ENCODE results near the gene SLC35G6.
"Not testable (repeated sequence)": the region's sequence is repeated elsewhere in the genome, so short reads cannot be mapped to it uniquely, and the experiment has no call there.

The SLC35G6 gene

DNA sequence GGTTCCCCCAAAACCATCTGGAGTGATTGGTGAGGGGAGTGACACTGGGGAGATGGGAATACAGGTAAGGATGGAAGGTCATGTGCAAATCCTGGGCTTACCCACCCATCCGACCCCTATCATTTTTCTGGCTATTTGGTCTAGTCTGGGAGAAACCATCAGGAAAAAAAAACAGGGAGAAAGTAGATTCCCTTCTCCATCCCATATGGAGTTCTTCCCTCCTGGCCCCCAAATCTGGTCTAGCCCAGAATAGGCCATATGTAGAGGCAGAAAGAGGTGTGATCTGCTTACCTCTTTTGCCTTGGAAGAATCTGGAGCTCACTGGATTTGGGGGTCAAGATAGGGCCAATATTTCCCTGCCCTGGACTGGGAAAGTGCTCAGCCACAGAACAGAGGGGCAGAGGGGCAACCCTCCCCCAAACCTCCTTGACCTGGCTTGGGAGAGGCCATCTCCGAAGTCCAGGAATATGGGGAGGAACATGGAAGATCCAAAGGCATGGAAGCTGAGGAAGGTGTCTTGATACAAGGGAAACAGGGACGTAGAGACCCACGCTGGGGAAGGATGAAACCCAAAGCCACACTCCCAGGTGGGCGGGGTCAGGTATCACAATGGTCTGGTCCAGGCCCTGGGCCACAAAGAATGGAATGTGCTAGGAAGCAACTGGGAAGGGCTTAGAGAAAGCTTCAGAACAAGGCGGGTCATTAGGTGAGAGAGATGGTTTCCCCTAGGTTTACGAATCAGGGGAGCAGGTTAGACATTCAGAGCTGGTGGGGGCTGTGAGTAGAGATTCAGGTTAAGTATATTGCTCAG lies 20.2 kb upstream of the SLC35G6 start:
- no peak for DNase-seq

DNA sequence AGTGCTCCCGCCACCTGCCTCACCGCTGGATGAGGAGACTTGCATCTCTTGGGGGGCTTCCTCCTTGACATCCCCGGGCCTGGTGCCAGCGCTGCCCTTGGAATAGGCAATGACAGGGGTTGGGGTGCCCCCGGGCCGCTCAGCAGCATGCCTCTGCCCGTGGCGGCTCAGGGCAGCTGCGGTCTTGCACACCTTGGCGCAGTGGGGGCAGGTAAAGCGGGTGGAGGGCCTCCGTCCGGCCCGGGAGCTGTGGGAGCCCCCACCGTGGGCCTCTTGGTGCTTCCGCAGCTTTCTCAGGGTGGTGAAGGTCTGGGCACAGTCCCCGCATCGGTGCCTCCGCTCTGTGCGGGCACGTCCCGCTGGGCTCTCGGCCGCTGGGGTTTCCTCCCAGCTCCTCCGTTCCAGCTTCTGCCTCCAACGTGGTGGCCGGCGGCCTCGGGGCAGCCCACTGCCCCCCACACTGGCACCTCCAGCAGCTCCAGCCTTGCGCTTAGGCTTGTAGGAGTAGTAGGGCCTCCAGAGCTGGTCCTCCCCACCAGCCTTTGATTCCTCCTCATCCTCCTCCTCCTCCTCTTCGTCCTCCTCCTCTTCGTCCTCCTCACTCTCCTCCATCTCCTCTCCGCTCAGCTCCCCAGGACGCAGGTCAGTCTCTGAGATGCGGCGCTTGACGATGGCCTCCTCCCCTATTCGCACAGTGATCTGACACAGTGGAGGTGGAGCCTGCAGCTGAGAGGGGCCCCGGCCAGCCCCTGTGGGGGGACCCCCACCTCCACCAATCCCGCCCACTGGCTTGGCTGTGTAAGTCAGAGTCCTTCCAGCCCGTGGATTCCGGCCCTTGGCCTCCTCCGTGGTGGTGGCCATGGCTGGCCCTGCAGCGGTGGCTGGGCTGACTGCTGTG lies 18.5 kb upstream of the SLC35G6 start:
- DNase-seq: no peak

DNA sequence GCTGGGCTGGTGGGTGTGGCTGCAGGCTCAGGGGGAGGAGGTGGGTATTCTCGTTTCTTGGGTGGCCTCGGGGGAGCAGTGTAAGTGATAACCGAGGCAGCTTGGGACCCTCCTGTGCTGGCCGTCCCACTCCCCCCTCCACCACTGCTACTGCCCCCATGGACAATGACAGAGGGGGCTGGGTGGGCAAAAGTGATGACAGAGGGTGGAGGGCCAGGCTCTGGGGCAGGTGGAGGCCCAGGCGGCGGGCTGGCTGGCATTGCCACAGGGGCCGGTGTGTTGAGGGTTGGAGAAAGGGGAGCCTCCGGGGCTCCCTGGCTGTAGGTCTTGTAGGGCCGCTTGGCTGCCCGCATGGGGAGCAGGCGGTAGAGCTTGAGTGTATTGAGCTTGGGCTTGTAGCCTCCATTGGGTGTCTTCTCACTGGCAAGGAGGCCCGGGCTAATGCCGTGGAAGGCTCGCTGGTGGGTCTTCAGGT lies 17.8 kb upstream of the SLC35G6 start:
- DNase-seq: no peak

DNA sequence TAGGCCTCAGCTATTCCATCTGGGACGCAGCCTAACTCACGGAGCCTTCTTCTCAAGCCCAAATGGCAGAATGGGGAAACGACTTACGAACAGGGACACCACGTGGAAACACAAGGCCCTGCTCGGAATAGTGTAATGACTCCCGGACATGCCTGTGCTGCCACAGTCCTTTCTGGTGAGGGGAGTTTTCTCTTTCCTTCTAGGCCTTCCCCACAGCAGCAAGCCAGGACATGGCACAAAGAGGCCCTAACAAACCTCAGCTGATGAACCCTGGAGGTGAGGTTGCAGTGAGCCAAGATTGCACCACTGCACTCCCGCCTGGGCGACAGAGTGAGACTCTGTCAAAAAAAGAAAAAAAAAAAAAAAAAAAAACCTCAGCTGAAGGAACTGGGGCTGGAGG lies 17.2 kb upstream of the SLC35G6 start:
- DNase-seq: no peak

DNA sequence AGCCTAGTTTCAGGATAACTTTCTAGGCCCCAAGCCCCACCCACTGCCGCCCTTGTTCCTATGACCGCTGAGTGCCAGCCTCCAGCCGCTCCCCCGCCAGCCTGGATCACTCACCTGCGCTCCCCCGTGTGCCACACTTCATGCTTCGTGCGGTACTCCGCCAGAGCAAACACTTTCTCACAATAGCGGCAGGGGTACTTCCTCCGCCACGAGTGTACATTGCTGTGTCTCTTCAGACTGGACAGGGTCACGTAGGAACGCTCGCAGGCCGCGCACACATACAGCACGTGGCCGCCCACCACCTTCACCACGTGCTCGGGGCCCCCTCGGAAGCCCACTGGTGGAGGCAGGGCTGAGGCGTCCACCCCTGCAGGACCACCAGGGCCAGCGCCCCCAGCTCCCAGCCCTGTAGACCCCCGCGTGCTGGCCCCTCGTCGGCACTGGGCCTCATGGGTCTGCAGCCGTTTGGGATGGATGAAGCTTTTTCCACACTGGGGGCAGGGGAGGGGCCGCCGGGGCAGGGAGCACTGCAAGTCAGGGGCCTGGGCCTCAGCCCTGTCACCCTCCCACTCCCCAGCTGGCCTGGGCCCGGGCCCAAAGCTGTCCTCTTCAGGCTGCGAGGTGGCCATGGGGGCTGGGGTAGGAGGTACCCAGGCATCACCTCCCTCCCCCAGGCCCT lies 15.5 kb upstream of the SLC35G6 start:
- DNase-seq: no peak

DNA sequence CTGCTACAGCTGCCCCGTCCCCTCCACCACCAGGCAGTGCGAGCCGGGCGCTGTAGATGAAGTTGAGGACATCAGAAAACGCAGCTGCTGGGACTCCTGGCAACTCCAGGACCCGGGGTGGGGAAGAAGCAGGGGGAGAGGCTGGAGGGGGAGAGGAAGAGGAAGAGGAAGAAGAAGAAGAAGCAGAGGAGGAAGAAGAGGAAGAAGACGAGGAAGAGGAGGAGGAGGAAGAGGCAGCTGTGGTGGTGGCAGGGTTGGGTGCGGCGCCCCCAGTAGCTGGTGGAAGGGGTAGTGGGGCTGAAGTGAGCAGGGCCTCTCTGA lies 15.0 kb upstream of the SLC35G6 start:
- DNase-seq: no peak

DNA sequence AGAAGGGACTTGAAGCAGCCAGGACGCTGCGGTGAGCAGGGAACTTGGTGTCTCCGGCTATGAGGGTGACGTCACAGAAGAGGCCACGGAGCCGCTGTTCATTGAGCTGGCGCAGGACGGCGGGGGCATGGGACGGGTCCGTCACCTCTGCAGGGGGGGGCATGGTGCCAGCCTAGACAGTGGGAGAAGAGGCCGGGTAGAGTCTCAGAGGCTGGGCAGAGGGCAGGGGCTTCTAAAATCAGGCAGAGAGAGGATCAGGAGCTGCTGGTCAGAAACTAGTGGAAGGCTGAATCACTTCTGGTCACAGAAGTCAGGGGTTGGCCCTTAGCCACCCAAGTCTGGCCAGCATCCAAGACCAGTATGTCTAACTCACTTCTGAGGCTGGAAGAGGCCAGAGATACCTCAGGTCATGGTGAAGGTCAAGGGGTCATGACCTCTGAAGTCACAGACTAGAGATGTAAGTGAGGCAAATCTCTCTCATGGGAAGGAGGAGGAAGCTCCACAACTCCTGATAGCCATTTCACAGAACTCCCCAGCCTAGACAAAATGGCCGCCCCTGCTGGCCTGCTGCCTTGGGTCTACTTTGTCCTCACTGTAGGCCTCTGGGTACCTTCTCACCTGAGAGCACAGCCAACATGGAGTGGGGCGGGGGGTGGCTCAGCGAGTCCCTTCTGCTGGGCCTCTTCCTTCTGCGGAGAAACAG lies 14.5 kb upstream of the SLC35G6 start:
- DNase-seq: no peak

DNA sequence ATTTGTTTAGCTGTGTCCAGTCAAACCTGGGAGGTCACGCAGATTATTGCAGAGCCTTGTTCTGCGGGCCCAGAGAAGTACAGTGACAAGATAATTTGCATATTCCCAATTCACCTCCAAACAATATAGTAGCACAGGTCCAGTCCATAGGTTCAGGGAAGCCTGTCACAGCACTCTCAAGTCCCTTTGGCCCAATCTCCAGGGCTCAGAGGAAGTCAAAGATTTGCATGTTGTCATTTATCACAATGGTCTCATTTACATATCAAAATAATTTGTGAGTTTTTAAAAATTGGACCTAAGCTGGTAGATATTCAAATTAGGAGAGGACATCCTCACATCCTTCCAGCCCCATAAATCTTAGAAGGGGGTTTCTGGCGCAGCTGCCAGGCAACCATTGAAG lies 13.7 kb upstream of the SLC35G6 start:
- no peak for DNase-seq

DNA sequence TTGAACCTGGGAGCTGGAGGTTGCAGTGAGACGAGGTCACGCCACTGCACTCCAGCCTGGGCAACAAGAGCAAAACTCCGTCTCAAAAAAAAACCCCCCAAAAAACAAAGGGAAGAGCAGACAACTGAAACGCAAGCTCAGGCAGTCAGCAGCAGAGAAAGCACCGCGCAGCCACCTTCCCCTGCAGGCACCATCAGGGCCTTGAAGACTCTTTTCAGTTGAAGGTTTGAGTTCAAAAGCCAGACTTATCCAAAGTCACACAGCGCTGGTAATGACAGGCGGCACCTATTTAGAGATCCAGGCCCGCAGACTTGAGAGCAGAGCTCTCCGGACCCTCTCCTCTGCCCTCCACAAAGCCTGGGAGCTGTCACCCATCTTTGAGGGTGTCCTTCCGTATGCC lies 13.0 kb upstream of the SLC35G6 start:
- no peak for DNase-seq

DNA sequence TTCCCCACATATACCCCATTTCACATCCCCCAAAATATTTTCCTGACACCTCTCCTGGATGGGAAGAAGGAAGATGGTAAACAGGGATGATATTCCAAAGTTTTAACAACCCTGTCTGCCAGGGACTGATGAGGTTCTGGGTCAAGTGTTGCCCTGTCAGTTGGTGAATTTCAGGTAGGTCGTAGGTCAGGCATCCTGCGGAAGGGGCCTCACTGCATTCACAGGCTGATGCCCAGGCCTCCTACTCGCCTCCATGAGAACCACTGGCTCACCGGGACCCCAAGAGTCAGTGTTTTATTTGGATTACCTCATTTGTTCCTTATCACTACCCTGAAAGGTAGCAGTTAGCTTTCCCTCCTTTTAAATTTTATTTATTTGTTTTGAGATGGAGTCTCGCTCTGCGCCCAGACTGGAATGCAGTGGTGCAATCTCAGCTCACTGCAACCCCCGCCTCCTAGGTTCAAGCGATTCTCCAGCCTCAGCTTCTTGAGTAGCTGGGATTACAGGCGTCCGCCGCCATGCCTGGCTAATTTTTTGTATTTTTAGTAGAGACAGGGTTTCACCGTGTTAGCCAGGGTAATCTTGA lies 12.3 kb upstream of the SLC35G6 start:
- DNase-seq: no peak

DNA sequence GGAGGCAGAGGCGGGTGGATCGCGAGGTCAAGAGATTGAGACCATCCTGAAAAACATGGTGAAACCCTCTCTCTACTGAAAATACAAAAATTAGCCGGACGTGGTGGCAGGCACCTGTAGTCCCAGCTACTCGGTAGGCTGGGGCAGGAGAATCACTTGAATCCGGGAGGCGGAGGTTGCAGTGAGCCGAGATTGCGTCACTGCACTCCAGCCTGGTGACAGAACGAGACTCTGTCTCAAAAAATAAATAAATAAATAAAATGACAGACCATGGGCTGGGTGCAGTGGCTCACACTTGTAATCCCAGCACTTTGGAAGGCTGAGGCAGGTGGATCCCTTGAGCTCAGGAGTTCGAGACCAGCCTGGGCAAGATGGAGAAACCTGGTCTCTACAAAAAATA lies 11.4 kb upstream of the SLC35G6 start:
- DNase-seq: not testable (repeated sequence)

DNA sequence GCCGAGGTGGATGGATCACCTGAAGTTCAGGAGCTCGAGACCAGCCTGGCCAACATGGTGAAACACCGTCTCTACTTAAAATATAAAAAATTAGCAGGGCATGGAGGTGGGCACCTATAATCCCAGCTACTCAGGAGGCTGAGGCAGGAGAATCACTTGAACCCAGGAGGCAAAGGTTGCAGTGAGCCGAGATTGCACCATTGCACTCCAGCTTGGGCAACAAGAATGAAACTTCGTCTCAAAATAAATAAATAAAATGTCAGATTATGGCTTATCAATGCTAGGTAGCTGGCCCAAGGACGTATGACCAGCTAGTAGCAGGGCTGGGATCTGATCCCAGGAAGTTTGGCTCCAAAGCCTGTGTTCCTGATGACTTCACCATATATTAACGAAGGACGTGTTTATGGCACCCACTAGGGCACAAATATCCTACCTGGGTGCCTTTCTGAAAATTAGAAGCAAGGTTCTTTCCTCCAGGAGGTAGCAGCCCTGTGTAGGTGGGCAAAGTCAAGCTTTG lies 10.7 kb upstream of the SLC35G6 start:
- not testable (repeated sequence) for DNase-seq

DNA sequence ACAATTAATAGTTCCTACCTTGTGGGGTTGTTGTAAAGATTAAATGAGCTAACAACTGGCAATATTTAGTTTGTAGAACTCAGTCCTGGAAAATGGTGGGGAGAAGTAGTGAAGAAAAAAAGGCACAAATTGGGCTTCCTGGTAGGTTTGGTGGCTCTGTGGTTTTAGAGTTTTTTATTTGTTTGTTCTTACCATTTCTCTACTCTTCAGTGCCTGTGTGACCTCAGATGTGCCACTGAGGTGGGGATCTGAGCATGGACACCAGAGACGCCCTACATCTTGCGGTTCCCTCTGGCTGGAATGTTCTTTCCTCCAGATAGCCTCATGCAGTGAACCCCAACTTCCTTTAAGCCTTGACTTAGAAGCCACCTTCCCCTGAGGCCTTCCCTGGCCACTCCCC lies 9.5 kb upstream of the SLC35G6 start:
- DNase-seq: no peak

DNA sequence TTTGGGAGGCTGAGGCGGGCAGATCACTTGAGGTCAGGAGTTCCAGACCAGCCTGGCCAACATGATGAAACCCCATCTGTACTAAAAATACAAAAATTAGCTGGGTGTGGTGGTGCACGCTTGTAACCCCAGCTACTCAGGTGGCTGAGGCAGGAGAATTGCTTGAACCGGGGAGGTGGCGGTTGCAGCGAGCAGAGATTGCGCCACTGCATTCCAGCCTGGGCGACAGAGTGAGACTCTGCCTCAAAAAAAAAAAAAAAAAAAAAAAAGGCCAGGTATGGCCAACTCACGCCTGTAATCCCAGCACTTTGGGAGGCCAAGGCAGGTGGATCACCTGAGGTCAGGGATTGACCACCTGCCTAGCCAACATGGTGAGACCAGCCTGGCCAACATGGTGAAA lies 6.5 kb upstream of the SLC35G6 start:
- not testable (repeated sequence) for DNase-seq

DNA sequence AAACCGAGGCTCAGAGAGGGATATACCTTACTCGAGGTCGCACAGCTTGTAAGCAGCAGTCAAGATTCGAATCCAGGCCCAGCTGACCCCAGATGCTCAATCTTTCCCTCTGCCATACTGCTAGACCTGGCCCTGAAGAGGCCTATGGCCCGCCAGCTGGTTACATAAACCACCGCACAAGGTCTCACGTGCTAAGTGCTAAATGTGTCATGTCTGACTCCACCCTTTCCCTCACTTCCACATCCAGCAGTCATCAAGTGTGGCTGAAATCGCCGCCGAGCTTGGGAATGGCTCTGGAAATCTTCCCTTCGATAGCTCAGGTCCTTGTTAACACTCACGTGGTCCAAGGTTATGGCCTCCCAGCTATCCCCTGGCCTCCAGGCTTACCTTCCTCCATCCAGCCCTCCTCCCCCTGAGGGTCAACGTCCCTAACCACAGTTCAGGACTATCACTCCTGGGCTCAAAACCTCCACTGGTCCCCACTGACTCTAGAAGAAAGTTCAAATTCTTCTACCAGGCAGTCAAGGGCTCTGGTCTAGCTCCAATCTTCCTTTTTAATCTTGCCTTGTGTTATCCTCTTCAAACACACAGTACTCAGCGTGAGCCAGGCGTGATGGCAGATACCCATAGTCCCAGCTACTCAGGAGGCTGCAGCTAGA lies 5.4 kb upstream of the SLC35G6 start:
- no peak for DNase-seq

DNA sequence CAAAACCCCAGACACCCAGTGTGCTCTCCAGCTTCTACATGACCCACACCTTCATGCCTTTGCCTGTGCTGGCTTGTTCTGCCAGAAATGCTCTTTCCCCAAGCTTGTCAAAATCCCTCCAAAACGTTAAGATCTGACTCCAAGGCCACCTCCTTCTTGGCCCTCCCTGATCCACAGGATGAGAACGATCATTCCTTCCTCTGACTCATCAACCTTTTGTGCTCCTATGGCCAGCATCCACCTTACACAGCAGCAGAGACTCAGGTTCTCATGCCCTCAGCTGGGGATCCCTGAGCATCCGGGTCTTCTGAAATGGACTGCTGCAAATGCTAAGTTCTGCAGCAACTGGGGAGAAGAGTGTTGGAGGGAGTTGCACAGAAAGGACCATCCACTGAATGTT lies 4.8 kb upstream of the SLC35G6 start:
- no peak for DNase-seq

DNA sequence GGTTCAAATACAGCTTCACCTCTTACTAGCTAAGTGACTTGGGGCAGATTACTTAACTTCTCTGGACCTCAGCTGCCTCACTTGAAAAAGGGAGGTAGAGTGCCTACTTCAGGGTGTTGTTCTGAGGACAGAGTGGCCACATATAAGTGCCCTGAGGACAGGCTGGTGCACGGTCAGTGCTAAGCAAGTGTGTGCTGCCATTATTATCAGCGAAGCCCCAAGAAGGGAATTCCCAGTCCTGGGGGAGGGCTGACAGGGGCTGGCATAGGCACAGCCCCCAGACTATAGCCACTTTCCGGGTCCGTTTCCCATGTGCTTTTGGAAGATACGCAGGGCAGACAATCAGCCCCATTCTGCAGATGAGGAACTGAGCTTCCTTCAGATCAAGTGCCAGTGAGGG lies 4.3 kb upstream of the SLC35G6 start:
- no peak for DNase-seq

DNA sequence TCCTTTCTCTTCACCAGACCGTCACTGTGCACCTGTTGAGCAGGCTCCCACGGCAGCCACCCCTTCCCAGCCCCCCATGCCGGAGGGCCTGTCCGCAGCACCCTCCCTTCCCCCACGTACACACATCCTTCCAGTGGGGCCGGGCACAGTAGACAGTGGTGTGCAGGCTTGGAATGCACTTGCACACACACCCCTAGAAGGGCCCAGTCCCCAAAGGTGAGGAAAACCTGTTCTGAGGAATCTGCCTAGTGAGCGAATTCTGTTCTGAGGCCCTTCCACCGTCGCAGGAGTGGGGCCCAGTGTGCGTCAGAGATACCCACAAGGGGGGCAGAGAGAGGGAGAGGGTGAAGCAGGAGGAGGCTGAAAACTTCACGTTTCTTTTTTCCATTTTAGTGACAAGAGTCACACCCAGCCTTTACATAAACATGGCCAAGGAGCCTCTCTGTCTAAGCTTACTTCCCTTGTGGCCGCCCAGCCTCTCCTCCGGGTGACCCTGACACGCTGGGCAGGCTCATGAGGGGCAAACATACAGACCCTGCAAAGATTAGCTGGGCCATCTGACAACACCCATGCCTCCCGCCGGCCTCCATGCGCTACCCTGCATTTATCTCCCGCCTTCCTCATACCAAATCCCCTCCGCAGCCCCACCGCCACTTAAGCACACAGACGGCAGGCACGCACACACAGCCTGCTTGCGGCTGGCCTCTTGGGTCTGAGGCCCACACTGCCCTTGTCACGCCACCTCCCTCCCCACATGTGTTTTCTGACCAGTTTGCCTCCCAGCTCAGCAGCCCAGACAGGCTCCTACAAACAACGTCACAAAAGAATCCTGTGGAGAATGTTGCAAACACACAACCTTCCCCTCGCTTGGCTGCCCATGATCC lies 3.6 kb upstream of the SLC35G6 start:
- peak; percentile 60 for DNase-seq

DNA sequence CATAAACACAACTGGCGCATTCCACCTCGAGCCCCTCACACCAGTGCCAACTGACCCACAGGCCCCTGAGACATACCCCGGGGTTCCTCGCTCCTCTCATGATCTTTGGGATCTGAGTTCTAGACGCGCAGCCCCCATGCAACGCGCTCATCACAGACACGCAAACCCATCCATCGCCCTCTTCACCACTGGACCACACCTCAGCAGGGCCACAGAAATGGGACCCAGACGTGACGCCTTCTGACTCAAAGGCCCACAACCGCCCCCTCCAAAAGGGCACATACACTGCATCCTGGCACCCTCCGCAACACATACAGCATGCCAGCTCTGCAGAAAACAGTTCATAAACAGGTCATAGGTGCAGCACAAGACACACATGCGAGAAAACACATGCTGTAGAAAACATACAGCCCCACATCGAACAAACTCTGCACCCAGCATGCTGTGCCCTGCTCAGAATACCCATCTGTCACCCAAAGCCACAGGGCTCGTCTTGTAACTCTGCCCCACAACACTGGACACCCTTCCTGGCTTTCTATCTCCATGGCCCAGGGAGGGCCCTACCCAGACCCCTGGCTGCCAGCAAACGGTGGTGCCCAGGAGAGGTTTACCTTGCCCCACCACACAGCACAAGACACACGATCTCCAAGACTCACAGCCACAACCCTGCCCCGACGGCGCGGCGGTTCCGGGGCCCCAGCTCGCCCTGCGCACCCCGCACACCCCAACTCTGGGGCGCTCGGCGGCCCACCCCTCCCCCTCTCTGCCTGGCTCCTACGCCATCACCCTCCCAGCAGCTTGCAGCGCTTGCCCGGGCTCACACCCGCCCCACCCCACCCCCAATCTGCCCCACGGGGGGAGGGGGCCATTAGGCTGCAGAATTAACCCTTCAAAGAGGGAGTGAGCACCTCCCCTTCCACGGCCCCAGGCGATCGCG lies 2.7 kb upstream of the SLC35G6 start:
- peak; percentile 78 for DNase-seq
